H1 (cell line): Measurements from ENCODE around the gene IFT122. TPM values are rescaled to one million over a fixed set of nuclear protein-coding genes. Genes with fewer than 3 reads are reported as not detected.
"Not testable (repeated sequence)": the region's sequence is repeated elsewhere in the genome, so short reads cannot be mapped to it uniquely, and the experiment has no call there.

Source experiments
- CTCF ChIA-PET: fragments of 300-600 bp; sonication (Branson Sonifier 250); formaldehyde crosslinking; loops from one replicate; lab custom pipeline; 2021; ENCODE audit not compliant: partially characterized antibody; lab: Charles Lee
- POLR2A ChIA-PET: fragments of 300-600 bp; sonication (Branson Sonifier 250); formaldehyde crosslinking; loops from one replicate; lab custom pipeline; 2021; ENCODE audit warnings: inconsistent platforms; ENCODE audit not compliant: partially characterized antibody; lab: Charles Lee
- DNase-seq, 2 experiments: peaks; one replicate each; pipeline versions ENCODE4 v3.0.0 to v3.0.0-alpha.2; 2010 to 2022; ENCODE audit warnings: low spot score in 2 of 2, low read depth in 1 of 2, mixed read lengths in 1 of 2
- FAIRE-seq: peaks from 2 replicates; lab custom pipeline; 2011; peaks lifted over from hg19 to GRCh38; lab: Jason Lieb, UNC
- H2AFZ ChIP-seq: 2 replicates; pipeline ENCODE4 v1.8.1; 2012; ENCODE audit warnings: low read length, inconsistent platforms
- H2AK5ac ChIP-seq: 2 replicates; pipeline ENCODE4 v1.6.1; 2013; ENCODE audit warnings: low read depth, low read length
- H2BK120ac ChIP-seq: replicated peaks from 2 replicates; pipeline ENCODE3; 2013; ENCODE audit warnings: low read depth, low read length, inconsistent platforms
- H2BK12ac ChIP-seq: 2 replicates; pipeline ENCODE4 v1.6.1; 2013; ENCODE audit warnings: low read depth, low read length
- H2BK15ac ChIP-seq: 2 replicates; pipeline ENCODE4 v1.6.1; 2013; ENCODE audit warnings: low read length
- H2BK20ac ChIP-seq: 2 replicates; pipeline ENCODE4 v1.6.1; 2013; ENCODE audit warnings: low read length
- H2BK5ac ChIP-seq: 2 replicates; pipeline ENCODE4 v1.6.1; 2013; ENCODE audit warnings: low read depth, low read length
- H3K14ac ChIP-seq: 2 replicates; pipeline ENCODE4 v1.6.1; 2013; ENCODE audit warnings: inconsistent platforms; ENCODE audit not compliant: insufficient read length
- H3K18ac ChIP-seq: 2 replicates; pipeline ENCODE4 v1.6.1; 2013; ENCODE audit warnings: low read length; ENCODE audit errors: extremely low read depth
- H3K23ac ChIP-seq: 2 replicates; pipeline ENCODE4 v1.6.1; 2013; ENCODE audit warnings: inconsistent platforms; ENCODE audit not compliant: insufficient read length
- H3K23me2 ChIP-seq: 2 replicates; pipeline ENCODE4 v1.6.1; 2013; ENCODE audit warnings: low read depth, low read length
- H3K27ac ChIP-seq: 2 replicates; pipeline ENCODE4 v1.6.1; 2011; ENCODE audit warnings: low read depth, low read length, inconsistent platforms
- H3K27me3 ChIP-seq, 4 experiments: replicated peaks in 1 of 4; 1 replicate in 1 of 4; 2 replicates in 3 of 4; pipeline versions ENCODE4 v1.6.1 to v1.8.1; 2011 to 2013; ENCODE audit warnings: low read length in 3 of 4, mild to moderate bottlenecking in 3 of 4, inconsistent platforms in 2 of 4, mixed read lengths in 2 of 4, moderate library complexity in 1 of 4; ENCODE audit not compliant: control insufficient read depth in 3 of 4, insufficient read depth in 3 of 4; ENCODE audit errors: extremely low read depth in 1 of 4
- H3K36me3 ChIP-seq, 4 experiments: 2 replicates each; pipeline versions ENCODE4 v1.6.1 to v1.8.1; 2011 to 2013; ENCODE audit warnings: mild to moderate bottlenecking in 4 of 4, low read length in 3 of 4, moderate library complexity in 2 of 4, control low read depth in 1 of 4, inconsistent platforms in 1 of 4; ENCODE audit not compliant: insufficient read depth in 4 of 4, control insufficient read depth in 2 of 4
- H3K4ac ChIP-seq: replicated peaks from 2 replicates; pipeline ENCODE3; 2013; ENCODE audit warnings: low read length, low read depth, mixed read lengths, inconsistent platforms; ENCODE audit not compliant: insufficient read length
- H3K4me1 ChIP-seq, 4 experiments: replicated peaks in 1 of 4; 1 replicate in 1 of 4; 2 replicates in 3 of 4; pipeline versions ENCODE4 v1.6.1 to v1.8.1; 2011 to 2013; ENCODE audit warnings: low read length in 3 of 4, inconsistent platforms in 2 of 4, mixed read lengths in 1 of 4; ENCODE audit not compliant: insufficient read depth in 4 of 4, control insufficient read depth in 3 of 4
- H3K4me2 ChIP-seq, 2 experiments: 2 replicates each; pipeline versions ENCODE4 v1.6.1 to v1.8.1; 2011 to 2013; ENCODE audit warnings: low read depth in 2 of 2, low read length in 2 of 2, control low read depth in 1 of 2, inconsistent platforms in 1 of 2, mild to moderate bottlenecking in 1 of 2; ENCODE audit not compliant: insufficient read depth in 1 of 2
- H3K4me3 ChIP-seq, 4 experiments: fragments of 200-600, 300-600 bp in 1 of 4; sonication (generic), shearing (Covaris generic), sonication (Bioruptor Twin) in 1 of 4; 2 replicates each; pipeline versions ENCODE4 v1.5.1 to v1.8.1; 2011 to 2016; ENCODE audit warnings: low read length in 4 of 4, low read depth in 3 of 4, control low read depth in 2 of 4, inconsistent platforms in 2 of 4, mild to moderate bottlenecking in 2 of 4, mixed read lengths in 1 of 4, moderate library complexity in 1 of 4; ENCODE audit not compliant: insufficient read depth in 2 of 4; ENCODE audit errors: extremely low read depth in 1 of 4
- H3K56ac ChIP-seq: replicated peaks from 2 replicates; pipeline ENCODE3; 2013; ENCODE audit warnings: low read depth, mild to moderate bottlenecking, mixed read lengths, low read length, inconsistent platforms; ENCODE audit not compliant: insufficient read length
- H3K79me1 ChIP-seq: 2 replicates; pipeline ENCODE4 v1.6.1; 2013; ENCODE audit warnings: low read depth, low read length, control low read depth
- H3K79me2 ChIP-seq, 2 experiments: 2 replicates each; pipeline versions ENCODE4 v1.6.1 to v1.8.1; 2012 to 2013; ENCODE audit warnings: low read length in 2 of 2, mild to moderate bottlenecking in 2 of 2, inconsistent platforms in 1 of 2; ENCODE audit not compliant: insufficient read depth in 2 of 2, control insufficient read depth in 1 of 2
- H3K9ac ChIP-seq, 4 experiments: replicated peaks in 1 of 4; 1 replicate in 1 of 4; 2 replicates in 3 of 4; pipeline versions ENCODE4 v1.6.1 to v1.8.1; 2011 to 2013; ENCODE audit warnings: low read depth in 3 of 4, low read length in 3 of 4, control low read depth in 2 of 4, mild to moderate bottlenecking in 2 of 4, moderate library complexity in 2 of 4, inconsistent platforms in 1 of 4; ENCODE audit errors: extremely low read depth in 1 of 4
- H3K9me3 ChIP-seq, 2 experiments: 2 replicates each; pipeline versions ENCODE4 v1.6.1 to v1.8.1; 2012 to 2013; ENCODE audit warnings: mild to moderate bottlenecking in 2 of 2, moderate library complexity in 2 of 2, control low read depth in 1 of 2, inconsistent platforms in 1 of 2, low read depth in 1 of 2, low read length in 1 of 2, mixed read lengths in 1 of 2; ENCODE audit not compliant: insufficient read depth in 2 of 2
- H4K20me1 ChIP-seq, 2 experiments: replicated peaks in 1 of 2; 2 replicates each; pipeline versions ENCODE3 to v1.8.1; 2011 to 2013; ENCODE audit warnings: inconsistent platforms in 2 of 2, low read length in 2 of 2, mild to moderate bottlenecking in 1 of 2; ENCODE audit not compliant: insufficient read depth in 2 of 2, control insufficient read depth in 1 of 2
- H4K5ac ChIP-seq: 2 replicates; pipeline ENCODE4 v1.6.1; 2013; ENCODE audit warnings: low read length, low read depth, mixed read lengths, inconsistent platforms; ENCODE audit not compliant: insufficient read length
- H4K8ac ChIP-seq: 2 replicates; pipeline ENCODE4 v1.8.0; 2013; ENCODE audit warnings: mild to moderate bottlenecking, moderate library complexity, low read length, inconsistent platforms; ENCODE audit not compliant: insufficient read depth; ENCODE audit errors: extremely low read depth
- H4K91ac ChIP-seq: replicated peaks from 2 replicates; pipeline ENCODE3; 2013; ENCODE audit warnings: low read length, mixed read lengths, inconsistent platforms; ENCODE audit not compliant: insufficient read length
- TEAD4 ChIP-seq: IDR thresholded peaks from 2 replicates; pipeline ENCODE4 v1.6.1; 2012; ENCODE audit warnings: low read depth, low read length, inconsistent platforms, mixed read lengths
- WGBS, 2 experiments: shearing (Covaris generic) in 1 of 2; methylation state at CpG; one replicate each; pipeline versions ENCODE4 v1.1.6 to v1.1.7; 2013 to 2015; ENCODE audit warnings: low lambda C conversion rate in 2 of 2, mixed read lengths in 2 of 2, inconsistent platforms in 1 of 2, low coverage in 1 of 2, missing lambda C conversion rate in 1 of 2; ENCODE audit not compliant: insufficient replicate concordance in 2 of 2, insufficient coverage in 1 of 2, insufficient read length in 1 of 2; ENCODE audit errors: extremely low coverage in 1 of 2, missing lambda C conversion rate in 1 of 2; 5-methylcytosine and 5-hydroxymethylcytosine counted together
- polyA plus RNA-seq, 7 experiments: library from polyadenylated mRNA; depleted of rRNA in 3 of 7; stranded (reverse) in 5 of 7; unstranded in 2 of 7; fragments of >200 nt in 5 of 7; fragments of 200-250 nt in 2 of 7; gene quantifications; 1 replicate in 5 of 7; 2 replicates in 1 of 7; 4 replicates in 1 of 7; pipeline versions ENCODE4 v1.2.1 to v1.2.3, GENCODE V29; 2011 to 2013; ENCODE audit warnings: missing spikeins in 2 of 7, mixed read lengths in 2 of 7
- total RNA-seq: library from RNA; stranded (reverse); fragmentation: NEBNext Ultra II Directional; extraction: Animal tissue kit (Norgen Biotek cat#: 25700); gene quantifications from 2 replicates; pipeline ENCODE4 v1.2.1, GENCODE V29; 2021

The IFT122 gene
- total and polyA plus RNA-seq, 2 of the 8 experiments (the other 6 are each of a cell fraction or from before 2014, with no cell fraction given): 23.7 to 25.1 TPM

- not testable (repeated sequence) for H3K79me1 ChIP-seq, H2AFZ ChIP-seq, H3K9ac ChIP-seq, FAIRE-seq, H3K27ac ChIP-seq, H2AK5ac ChIP-seq, H3K18ac ChIP-seq, H4K91ac ChIP-seq, H3K27me3 ChIP-seq, H3K36me3 ChIP-seq, H2BK15ac ChIP-seq, H4K20me1 ChIP-seq, DNase-seq, H3K14ac ChIP-seq, H3K9me3 ChIP-seq, H3K4me2 ChIP-seq, H3K23me2 ChIP-seq, H3K56ac ChIP-seq, H3K79me2 ChIP-seq, H2BK20ac ChIP-seq, H3K4ac ChIP-seq, H2BK120ac ChIP-seq, H4K5ac ChIP-seq, H4K8ac ChIP-seq, H3K4me3 ChIP-seq, H3K23ac ChIP-seq
- H3K4me1 ChIP-seq: peaks cover 5 to 17% (median 7%) of the 10 kb centered on the region in 4 experiments; a peak in 6 of 7 replicates
- ChIA-PET POLR2A (interaction anchor here (1.0 kb wide), 1 partner anchor 99 kb away, joined by 3 read pairs; no protein-coding TSS in a partner anchor), CTCF (interaction anchor here (1.3 to 11.2 kb wide), 2 partner anchors 67 to 102 kb away, joined by 4 to 93 read pairs; no protein-coding TSS in a partner anchor)
- H2BK5ac ChIP-seq: peak overlapping the region; percentile 27; the same call in 1 of the 2 replicates
- peak; percentile 20; the same call in 1 of the 2 replicates for TF ChIP-seq TEAD4
- WGBS, 2 experiments: 79% methylated on average over 2 of the region's 4 CpGs; no CpG with 5 or more reads in 1 of the 2 experiments
- H2BK12ac ChIP-seq: 0 out of 2 replicates have a peak overlapping the region, but pooled peaks have one; percentile 39
Observed at GRCh38 chr3:129487868-129488335, 47.9 kb downstream of the IFT122 start.
